Esophagus squamous epithelium (tissue), 5 donors: ENCODE results near the gene CASS4. TPM values are rescaled to one million over a fixed set of nuclear protein-coding genes. Genes with fewer than 3 reads are reported as not detected.
A peak's percentile ranks its signal among the peaks of the same experiment; 100 is the strongest.

Experiments
- DNase-seq: peaks from one replicate; lab custom pipeline; 2025; lab: John Stamatoyannopoulos, UW
- H3K27ac ChIP-seq, 4 donors: fragments of 200-600 bp; sonication (generic); one replicate each; pipeline ENCODE4 v1.5.1; 2016 to 2019; ENCODE audit warnings: mild to moderate bottlenecking in 1 of 4
- H3K27me3 ChIP-seq, 4 donors: fragments of 200-600 bp; sonication (generic); 1 replicate in 3 of 4; 2 replicates in 1 of 4; pipeline versions ENCODE4 v1.5.1 to v1.6.0; 2017 to 2021; ENCODE audit warnings: antibody characterized with exemption in 1 of 4
- H3K36me3 ChIP-seq, 3 donors: fragments of 200-600 bp; sonication (generic); one replicate each; pipeline ENCODE4 v1.5.1; 2016 to 2019
- H3K4me1 ChIP-seq, 3 donors: fragments of 200-600 bp; sonication (generic); one replicate each; pipeline ENCODE4 v1.5.1; 2017 to 2019
- H3K4me3 ChIP-seq, 4 donors: fragments of 200-600 bp; sonication (generic); 1 replicate in 3 of 4; 2 replicates in 1 of 4; pipeline ENCODE4 v1.5.1; 2016 to 2019; ENCODE audit warnings: mild to moderate bottlenecking in 2 of 4, moderate library complexity in 1 of 4
- H3K9me3 ChIP-seq, 3 donors: fragments of 200-600 bp; sonication (generic); one replicate each; pipeline ENCODE4 v1.5.1; 2016 to 2019
- CTCF ChIP-seq, 6 experiments: fragments of 450-650 bp in 4 of 6; fragments of 200-600 bp in 2 of 6; sonication (generic) in 2 of 6; IDR thresholded peaks; one replicate each; pipeline ENCODE4 v1.5.1; 2016 to 2019; ENCODE audit warnings: antibody characterized with exemption in 6 of 6, mild to moderate bottlenecking in 4 of 6, moderate library complexity in 4 of 6
- POLR2A ChIP-seq, 4 donors: fragments of 450-650 bp; IDR thresholded peaks; one replicate each; pipeline ENCODE4 v1.6.1; 2017; ENCODE audit warnings: antibody characterized with exemption in 4 of 4, mild to moderate bottlenecking in 4 of 4, moderate library complexity in 3 of 4
- WGBS, 2 donors: methylation state at CpG; one replicate each; pipeline ENCODE4 v1.1.5; 2018; 5-methylcytosine and 5-hydroxymethylcytosine counted together
- intact Hi-C: fragments of 100-400 bp; cut with DNase I; formaldehyde crosslinking; loops from one replicate; pipeline ENCODE4 v1.15.0; 2022
- total RNA-seq, 4 donors: library from RNA; depleted of rRNA; stranded (reverse); fragments of >200 nt; gene quantifications; one replicate each; pipeline ENCODE4 v1.1.0, GENCODE V29; 2016
- donor health status: DM: yes; HTN: yes; CAD: no.

Gene CASS4
- total RNA-seq, 4 donors from 2014 or later: 0.22 to 1.3 (median 0.63) TPM

GRCh38 chr20:56438284-56438683 lies 26.2 kb downstream of the CASS4 start:
- H3K27ac ChIP-seq: no peak overlapping the region

GRCh38 chr20:56439771-56440291 lies 27.8 kb downstream of the CASS4 start:
- H3K27ac ChIP-seq: peak overlapping the region in 2 of 4 donors; percentile 55 to 56
- TF ChIP-seq POLR2A (IDR thresholded peaks at IDR 0.05) (no peak), CTCF (IDR thresholded peaks at IDR 0.05) (no peak)
- DNase-seq: no peak
- no peaks in the 10 kb centered on the region for H3K9me3 ChIP-seq
- H3K27me3 ChIP-seq: no peaks in the 10 kb centered on the region
- 51 to 52% methylated on average over 2 to 5 of the region's 5 CpGs for WGBS, 2 donors
- H3K4me1 ChIP-seq: peaks cover 0 to 37% (median 4%) of the 10 kb centered on the region in 3 donors
- no peaks in the 10 kb centered on the region for H3K36me3 ChIP-seq
- intact Hi-C loops: no loop called here
- no peak overlapping the region for H3K4me3 ChIP-seq

More at GRCh38 chr20:56438284-56438683, 26.2 kb downstream of the CASS4 start:
- no peaks in the 10 kb centered on the region for H3K36me3 ChIP-seq
- no peaks in the 10 kb centered on the region for H3K27me3 ChIP-seq
- no peak overlapping the region for H3K4me3 ChIP-seq
- 78 to 90% methylated on average over 4 of the region's 4 CpGs for WGBS, 2 donors
- no peak for TF ChIP-seq POLR2A (IDR thresholded peaks at IDR 0.05)
- no peak for TF ChIP-seq CTCF (IDR thresholded peaks at IDR 0.05)
- peaks cover 0 to 46% (median 13%) of the 10 kb centered on the region in 3 donors for H3K4me1 ChIP-seq
- intact Hi-C loops: no loop called here
- no peak for DNase-seq
- H3K9me3 ChIP-seq: no peaks in the 10 kb centered on the region

- Histone ChIP-seq H3K27ac (peak overlapping the region in 2 of 4 donors; percentile 55 to 56), H3K4me1 (peaks cover 0 to 37% (median 4%) of the 10 kb centered on the region in 3 donors), H3K4me3 (no peak overlapping the region), H3K36me3 (no peaks in the 10 kb centered on the region), H3K27me3 (no peaks in the 10 kb centered on the region), H3K9me3 (no peaks in the 10 kb centered on the region)
- TF ChIP-seq CTCF (IDR thresholded peaks at IDR 0.05) (no peak), POLR2A (IDR thresholded peaks at IDR 0.05) (no peak)
- intact Hi-C loops: no loop called here
- 59 to 66% methylated on average over 4 of the region's 4 CpGs for WGBS, 2 donors
- DNase-seq: no peak
Measured at GRCh38 chr20:56440346-56441007, 28.4 kb downstream of the CASS4 start.

- peaks cover 0 to 37% (median 4%) of the 10 kb centered on the region in 3 donors for H3K4me1 ChIP-seq
- no peaks in the 10 kb centered on the region for H3K27me3 ChIP-seq
- no peak for DNase-seq
- intact Hi-C loops: no loop called here
- 64 to 71% methylated on average over 5 to 9 of the region's 17 CpGs for WGBS, 2 donors
- no peaks in the 10 kb centered on the region for H3K36me3 ChIP-seq
- H3K27ac ChIP-seq: peak overlapping the region in 1 of 4 donors; percentile 33
- H3K4me3 ChIP-seq: no peak overlapping the region
- H3K9me3 ChIP-seq: no peaks in the 10 kb centered on the region
- TF ChIP-seq POLR2A (IDR thresholded peaks at IDR 0.05) (no peak), CTCF (IDR thresholded peaks at IDR 0.05) (no peak)
Measured at GRCh38 chr20:56442389-56443365, 30.6 kb downstream of the CASS4 start.
